HG02981 (cell line): ENCODE measurements around the gene BTG3.

Experiments used
- ATAC-seq: cut with Tn5 transposase; IDR thresholded peaks from one replicate; pipeline ENCODE4 v1.9.1; 2021; ENCODE audit warnings: mild to moderate bottlenecking, moderate library complexity; ENCODE audit not compliant: unreplicated experiment

BTG3 gene, protein sequence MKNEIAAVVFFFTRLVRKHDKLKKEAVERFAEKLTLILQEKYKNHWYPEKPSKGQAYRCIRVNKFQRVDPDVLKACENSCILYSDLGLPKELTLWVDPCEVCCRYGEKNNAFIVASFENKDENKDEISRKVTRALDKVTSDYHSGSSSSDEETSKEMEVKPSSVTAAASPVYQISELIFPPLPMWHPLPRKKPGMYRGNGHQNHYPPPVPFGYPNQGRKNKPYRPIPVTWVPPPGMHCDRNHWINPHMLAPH

DNA sequence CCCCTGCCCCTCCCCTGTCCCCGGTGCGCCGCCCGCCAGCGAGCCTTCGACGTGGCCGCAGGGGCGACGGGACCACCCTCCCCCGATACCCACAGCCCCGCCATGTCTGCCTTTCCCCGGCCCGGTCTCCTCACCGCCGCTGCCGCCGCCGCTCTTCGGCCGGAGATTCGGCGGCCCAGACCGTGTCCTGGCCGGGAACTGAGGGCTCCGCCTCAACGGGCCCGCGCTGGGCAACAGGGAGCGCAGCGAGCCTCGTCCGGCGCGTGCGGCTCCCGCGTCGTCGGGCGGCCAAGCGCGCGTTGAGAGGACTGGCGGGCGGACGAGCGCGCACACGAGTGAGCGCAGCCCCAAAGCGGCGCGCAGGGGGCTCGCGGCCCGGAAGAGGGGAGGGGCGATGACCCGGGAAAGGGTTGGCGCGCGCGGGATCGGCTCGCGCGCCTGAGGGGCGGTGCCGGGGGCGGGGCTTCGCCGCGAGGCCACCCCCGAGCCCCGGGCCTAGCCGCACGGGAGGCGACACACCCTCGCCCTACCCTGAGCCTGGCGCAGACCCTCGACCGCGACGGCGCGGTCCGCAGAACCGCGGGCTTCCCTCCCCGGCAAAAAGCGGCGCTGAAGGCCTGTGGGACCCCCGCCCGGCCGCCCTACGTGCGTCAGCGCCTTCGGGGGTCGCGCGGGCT is at the start of gene BTG3:
Gene BTG3 (minus strand): TSS at position 337 of the 677 bp plus-strand sequence. CDS start 3,757 bp downstream, outside the sequence.
- ATAC-seq: peak; percentile 71

DNA sequence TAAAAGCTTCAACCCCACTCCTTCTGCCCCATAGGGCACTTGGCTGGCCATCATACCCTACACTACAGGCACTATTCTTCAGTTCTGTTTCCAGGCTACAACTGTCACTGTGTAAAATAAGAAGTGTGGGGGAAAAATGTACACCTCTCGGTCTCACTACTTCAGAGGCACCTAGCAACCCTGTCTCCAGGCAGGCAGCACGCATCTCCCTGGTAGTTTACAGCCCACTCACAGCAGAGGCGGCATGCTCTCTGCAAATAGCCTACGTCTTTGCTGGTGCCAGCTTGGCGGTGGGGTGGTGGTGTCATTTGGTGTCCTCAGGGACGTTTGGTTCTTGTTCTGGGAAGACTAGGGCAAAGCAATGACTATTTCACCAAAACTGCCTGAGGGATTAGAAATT is 48.2 kb upstream of the BTG3 start:
- ATAC-seq: no peak

DNA sequence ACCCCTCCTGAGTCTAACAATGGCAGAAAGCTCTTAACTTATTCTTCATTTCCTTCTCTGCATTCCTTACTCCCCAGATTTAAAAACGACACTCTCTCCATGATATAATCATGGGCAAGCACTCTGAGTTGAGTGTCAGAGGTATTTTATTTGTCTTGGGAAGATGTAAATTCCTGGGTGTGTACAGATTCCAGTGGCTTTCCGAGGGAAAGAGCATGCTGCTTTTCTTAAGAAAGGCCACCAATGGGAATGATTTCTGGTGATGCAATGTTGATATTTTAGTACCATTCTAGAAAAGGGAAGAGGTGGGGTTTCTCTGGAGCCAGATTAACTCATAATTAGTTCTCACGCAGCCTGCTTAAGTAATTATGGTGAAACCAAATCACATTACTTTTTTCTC is 47.8 kb upstream of the BTG3 start:
- ATAC-seq: no peak

DNA sequence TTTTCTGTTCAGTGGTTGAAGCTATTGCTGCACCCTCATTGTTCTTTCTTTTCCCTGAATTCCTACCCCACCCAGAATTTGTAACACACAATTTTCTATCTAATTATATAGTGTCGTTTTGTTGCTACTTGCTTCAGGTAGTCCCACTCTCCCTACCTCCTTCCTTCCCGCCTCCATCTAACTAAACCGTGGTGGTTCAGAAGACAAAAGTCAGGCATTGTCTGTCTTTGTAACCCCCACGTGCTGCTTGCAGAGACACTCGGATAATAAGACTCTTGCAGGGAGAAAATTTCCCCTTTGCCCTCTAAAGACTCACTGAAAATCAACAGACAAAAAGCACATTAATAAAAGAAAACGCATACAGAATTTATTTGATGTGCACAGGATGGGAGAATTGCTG is 46.2 kb upstream of the BTG3 start:
- ATAC-seq: no peak

DNA sequence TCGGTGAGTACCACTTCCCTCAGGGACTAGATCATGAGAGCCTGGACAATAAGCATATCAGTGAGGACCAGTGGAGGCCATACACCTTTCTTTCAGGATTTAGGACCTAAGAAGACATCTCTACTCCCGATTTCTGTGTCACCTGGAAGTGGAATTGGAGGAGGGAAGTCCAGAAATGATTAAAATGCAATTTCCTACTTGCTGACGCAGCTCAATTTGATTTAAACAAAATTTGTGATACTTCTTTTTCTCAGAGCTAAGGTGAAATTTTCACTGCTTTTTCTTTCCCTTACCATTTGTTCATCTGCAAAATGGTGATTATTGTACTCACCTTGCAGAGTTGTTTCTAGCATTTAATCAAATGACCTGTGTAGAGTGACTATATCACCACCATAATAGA is 38.8 kb upstream of the BTG3 start:
- no peak for ATAC-seq

DNA sequence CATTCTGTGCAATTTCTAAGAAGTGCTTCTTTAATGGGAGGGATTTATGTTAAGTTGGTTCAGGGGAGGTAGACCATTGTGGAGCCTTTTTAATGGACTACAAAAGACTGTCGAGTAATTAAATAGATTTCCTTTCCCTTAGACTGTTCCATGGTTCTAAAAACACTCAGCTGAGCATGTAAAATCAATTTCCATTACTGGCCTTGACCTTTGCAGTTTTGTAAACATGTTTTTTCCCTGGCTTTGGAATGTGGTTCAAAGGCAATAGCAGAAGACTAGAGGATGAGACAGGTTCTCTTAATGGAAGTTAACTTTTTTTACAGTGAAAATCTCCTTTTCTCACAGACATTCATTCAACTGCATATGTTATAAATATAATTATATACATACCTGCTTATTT is 37.6 kb upstream of the BTG3 start:
- ATAC-seq: no peak

DNA sequence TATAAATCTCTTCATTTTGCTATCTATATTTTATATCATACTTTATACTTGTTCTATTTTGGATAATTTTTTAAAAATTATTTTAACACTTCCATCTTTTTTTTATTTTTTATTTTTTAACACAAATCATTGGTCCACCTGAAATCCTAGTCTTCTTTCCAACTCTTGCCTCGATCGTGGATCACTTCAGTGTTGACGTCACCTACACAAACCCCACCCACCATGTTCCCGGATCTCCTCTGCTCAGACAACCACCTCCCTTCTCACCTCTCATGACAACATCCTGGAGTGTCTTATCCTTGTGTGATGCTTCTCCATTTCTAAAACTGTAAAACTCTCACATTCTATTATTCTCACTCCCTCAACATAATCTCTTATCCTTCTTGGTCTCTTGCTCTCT is 34.1 kb upstream of the BTG3 start:
- ATAC-seq: no peak

DNA sequence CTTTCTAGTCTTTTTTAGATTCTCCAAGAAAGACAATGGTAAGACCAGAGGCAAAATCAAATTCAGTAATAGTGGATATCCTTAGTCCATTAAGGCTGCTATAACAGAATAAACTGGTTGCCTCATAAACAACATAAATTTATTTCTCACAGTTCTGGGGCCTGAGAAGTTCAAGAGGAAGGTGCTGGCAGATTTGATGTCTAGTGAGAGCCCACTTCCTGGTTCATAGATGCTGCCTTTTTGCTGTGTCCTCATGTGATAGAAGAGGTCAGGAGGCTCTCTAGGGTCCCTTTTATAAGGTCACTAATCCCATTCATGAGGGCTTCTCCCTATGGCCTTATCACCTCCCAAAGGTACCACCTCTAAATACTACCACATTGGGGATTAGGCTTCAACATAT is 31.5 kb upstream of the BTG3 start:
- ATAC-seq: no peak

DNA sequence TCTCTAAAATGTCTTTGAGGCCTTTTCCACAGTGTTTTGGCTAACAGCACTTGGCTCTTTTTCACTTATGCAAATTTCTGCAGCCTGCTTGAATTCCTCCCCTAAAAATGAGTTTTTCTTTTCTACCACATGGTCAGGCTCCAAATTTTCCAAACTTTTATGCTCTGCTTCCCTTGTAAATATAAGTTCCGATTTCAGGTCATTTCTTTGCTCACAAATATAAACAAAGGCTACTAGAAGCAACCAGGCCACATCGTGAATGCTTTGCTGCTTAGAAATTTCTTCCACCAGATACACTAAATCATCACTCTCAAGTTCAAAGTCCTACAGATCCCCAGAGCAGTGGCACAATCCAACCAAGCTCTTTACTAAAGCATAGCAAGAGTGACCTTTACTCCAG is 28.1 kb upstream of the BTG3 start:
- no peak for ATAC-seq

DNA sequence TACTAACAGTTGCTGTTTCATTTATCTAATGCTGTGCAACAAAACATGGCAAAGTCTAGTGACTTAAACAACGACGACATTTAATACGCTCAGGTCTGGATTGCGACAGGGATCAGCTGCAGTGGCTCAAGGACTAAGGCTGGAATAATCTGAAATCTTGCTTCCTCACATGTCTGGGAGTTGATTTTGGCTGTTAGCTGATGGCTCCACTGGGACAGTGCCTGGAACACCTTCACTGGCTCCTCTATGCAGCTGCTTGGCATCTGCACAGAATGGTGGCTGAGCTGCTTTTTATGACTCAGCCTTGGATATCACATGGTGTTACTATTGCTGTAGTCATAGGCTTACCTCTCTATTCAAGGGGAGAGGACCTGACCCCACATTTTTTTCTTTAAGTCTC is 24.0 kb upstream of the BTG3 start:
- ATAC-seq: no peak

DNA sequence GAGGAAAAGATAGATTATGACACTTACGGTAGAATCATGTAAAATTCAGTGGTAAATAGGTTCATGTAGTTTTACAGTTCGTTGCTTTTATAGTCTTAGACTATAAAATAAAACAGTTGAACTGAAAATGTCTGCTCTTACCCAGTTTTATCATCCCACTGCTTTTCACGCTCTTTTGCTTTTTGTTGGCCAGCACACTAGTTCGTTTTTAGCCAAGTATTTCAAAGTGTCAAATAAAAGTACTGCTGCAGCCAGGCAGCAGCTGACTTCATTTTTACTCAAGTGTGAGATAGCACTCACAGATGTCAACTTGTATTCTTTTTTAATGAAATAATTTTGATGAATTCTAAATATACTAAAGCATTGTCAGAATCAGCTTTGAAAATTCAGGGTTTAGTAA is 18.5 kb upstream of the BTG3 start:
- ATAC-seq: no peak

DNA sequence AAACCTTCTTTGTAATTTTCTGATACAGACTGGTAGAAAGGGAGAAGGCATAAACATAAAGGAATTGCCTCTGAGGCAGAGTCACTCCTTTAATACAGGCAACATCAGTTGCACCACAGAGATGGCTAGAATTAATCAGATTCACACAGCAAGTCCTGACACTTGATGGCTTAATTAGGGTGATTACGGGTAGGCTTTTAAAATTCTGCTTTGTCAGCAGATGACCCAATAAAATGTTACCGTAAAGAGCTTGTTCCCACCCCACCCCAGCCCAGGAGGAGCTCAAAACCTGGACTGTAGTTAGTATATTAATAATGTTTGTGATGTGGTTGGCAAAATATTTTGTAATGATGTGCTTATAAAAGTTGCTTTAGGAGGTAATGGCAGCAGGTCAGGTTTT is 9.3 kb upstream of the BTG3 start:
- ATAC-seq: no peak

DNA sequence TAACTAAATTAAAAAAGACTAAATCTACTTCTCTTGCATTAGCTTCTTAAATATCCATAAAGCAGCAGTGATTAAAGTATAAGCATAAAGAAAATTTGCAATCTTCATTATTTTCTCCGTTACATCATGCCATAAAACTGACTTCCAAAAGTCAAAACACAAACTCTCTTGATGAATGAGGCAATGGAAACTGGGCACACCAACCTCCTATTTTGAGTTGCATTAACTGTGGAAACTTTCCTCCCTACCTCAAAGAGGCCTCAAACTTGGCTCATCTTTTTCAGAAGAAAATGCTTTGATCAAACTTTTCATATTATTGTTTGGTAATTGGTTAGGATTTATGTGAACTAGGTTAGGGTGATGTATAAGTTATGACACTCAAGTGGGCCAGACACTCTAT is 4.1 kb upstream of the BTG3 start:
- ATAC-seq: no peak

DNA sequence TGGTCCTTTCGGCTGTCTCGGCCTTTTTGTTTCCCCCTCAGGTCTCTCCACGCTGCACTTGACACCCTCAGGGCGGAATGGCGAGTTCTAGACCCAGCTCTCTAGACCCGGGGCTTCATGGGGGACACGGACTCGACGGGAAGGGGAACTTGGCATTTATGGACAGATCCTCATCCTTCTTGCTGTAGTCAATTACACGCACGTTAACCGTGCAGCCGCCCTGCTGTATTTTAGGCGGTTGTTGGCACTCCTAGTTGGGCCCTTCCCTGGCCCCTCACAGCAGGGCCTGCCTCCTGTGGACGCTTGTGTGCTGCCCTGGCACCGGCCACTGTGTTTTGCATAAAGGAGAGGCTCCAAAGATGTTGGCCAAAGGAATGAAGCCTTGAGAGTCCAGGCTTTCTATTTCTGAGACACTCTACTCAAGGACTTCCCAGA is 558 bp upstream of the BTG3 start:
- no peak for ATAC-seq

DNA sequence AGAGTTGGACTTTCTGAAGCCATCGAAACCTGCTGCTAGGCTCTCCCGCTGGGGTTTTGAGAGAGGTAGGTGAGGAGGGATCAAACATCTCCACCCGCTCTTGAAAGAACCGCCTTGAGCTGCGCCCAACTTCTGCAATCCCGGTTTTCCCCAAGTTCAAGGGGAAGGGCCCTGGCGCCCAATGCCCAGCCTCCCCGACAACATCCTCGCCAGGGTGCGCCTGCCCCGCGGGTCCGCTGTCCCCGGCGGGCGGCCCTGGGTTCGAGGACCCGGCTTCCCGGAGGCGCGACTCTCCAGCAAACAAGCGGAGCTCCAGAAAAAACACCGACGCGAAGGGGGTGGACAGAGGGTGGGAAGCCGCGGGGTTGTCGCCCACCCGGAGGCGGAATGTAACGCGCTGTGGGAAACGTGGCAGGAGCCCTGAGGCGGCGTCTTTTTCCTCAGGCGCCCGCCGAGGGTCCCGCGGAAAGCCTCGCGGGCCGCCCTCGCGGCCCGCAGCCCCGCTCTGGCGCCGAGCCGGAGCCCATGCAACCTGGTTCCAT is 607 bp downstream of the BTG3 start:
- peak; percentile 4 for ATAC-seq

DNA sequence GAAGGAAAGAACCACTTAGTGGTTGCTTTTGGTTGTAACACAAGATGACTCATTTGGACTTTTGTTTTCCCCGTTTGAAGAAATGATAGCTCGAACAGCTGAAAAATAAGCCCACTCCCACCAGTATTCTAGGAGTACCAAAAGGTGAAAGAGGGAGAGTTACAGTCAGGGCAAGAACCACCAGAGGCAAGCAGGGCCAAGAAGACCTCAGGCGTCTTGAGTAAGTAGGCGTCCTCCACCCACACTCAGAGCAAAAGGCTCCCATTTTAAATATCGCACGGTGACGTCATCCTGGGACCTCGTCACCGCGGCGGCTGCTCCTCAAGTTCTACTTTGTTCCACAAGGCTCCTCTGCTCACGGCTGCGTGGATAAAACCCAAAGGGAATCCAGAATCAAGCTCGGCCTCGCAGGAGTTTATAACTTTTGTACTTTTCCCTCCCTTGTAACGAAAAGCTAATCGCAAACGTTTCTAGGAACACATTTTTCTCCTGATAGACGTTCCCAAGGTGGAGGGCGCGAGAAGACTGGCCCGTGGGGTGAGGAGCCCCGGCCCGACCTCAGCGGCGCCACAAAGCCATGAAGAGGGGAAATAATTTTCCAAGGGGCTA is 1.2 kb downstream of the BTG3 start:
- ATAC-seq: peak; percentile 63

DNA sequence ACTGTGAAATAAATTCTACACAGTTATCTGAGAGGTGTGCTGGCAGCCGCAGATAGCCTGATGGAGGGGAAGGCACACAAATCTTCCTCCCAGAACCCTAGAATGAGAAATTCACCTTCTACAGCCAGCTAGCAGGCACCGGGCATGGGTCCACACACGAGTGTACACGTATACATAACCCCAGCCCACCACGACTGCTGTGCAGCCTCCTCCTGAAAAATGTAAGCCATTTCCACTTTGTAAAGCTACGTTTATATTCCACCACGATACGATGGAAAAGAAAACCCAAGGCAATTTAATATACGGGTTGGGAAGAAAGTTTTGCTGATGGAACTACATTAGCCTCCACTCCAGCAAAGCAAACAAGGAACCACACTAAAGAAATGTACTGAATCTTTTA is 1.8 kb downstream of the BTG3 start:
- no peak for ATAC-seq

DNA sequence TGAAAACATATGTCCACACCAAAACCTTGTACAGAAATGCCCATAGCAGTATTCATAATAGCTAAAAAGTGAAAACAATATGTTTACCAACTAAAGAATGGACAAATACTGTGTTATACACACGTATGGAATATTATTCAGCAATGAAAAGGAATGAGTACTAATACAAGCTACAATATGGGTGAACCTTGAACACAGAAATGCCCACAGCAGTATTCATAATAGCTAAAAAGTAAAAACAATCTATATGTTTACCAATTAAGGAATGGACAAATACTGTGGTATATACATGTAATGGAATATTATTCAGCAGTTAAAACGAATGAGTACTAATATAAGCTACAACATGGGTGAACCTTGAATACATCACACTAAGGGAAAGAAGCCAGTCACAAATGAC is 3.0 kb downstream of the BTG3 start:
- no peak for ATAC-seq

DNA sequence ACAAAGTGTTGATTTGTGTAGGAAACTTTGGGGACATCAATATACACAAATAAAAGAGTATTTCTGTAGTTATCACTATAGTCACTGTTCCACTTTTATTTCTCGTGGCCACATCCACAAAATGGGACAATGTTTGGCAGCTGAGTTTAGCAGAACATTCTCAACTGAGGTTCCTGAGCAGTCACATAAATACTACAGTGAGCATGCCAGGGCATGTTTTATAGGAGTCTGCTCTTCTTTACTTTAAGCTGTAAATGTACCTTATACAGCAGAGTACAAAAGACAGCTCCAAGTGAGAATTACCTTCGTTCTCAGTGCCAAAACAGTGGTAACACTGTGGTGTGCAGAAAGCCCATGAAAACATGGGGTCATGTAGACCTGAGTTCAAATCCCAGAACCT is 5.0 kb downstream of the BTG3 start:
- ATAC-seq: no peak

DNA sequence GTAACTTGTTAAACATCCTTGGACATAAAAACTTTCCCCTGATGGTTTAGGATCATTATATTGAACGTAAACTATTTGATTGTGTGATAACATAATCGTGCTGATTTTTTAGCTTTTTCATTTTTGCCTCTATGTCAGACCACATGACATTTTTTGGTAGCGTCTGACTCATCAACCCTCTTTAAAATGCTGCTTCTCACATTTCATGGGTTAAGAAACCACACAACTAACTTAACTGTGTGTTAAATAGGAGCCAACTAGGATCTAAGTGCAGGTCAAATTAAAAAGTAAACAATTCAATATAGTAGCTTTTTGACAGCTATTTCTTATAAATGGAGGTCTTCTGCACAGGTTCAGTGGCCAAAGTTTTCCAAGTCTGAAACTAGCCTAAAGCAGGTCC is 9.8 kb downstream of the BTG3 start:
- ATAC-seq: no peak

DNA sequence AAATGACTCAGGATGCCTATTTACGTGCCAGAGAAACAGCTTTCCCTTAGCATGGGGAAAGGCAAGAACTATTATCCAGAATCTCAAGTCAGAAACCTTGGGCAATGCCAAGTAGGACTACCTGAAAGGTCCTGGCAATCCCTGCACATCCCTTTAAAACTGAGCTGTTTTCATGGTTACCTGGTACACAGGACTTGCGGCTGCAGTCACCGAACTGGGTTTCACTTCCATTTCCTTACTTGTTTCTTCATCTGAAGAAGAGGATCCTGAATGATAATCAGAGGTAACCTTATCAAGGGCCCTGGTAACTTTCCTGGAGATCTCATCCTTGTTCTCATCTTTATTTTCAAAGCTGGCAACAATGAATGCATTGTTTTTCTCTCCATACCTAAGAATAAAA is 14.3 kb downstream of the BTG3 start:
- ATAC-seq: peak; percentile 78

DNA sequence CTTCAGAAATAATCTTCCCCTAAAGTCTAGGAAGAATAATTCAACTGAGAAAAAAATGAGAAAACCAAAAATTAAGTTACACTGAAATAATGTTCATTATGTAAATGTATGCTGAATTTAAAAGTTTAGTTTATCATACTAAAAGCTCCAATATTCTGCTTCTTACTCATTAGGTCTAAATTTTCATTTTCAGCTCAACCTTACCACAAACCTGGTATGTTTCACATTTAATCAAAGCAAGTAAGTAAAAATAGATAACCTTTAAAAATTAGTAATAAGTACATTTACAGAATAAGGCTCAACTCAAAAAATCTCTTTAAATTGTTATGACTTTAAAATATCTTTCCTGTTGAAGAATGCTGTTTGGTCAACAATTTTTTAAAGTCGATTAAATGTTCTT is 15.0 kb downstream of the BTG3 start:
- ATAC-seq: no peak
